Breast epithelium (tissue), 3 donors: ENCODE results near the gene CPHXL2.

ENCODE experiments used
- POLR2AphosphoS5 ChIP-seq, 3 donors: sonication (generic); formaldehyde crosslinking; IDR thresholded peaks; one replicate each; pipeline ENCODE4 v1.6.1; 2017; ENCODE audit warnings: antibody characterized with exemption in 3 of 3
- TF ChIP-seq, protein P1 (sequence below), 3 donors: fragments of 450-650 bp; IDR thresholded peaks; one replicate each; pipeline ENCODE4 v1.5.1; 2016 to 2017; ENCODE audit warnings: antibody characterized with exemption in 3 of 3, mild to moderate bottlenecking in 3 of 3, moderate library complexity in 3 of 3

DNA sequence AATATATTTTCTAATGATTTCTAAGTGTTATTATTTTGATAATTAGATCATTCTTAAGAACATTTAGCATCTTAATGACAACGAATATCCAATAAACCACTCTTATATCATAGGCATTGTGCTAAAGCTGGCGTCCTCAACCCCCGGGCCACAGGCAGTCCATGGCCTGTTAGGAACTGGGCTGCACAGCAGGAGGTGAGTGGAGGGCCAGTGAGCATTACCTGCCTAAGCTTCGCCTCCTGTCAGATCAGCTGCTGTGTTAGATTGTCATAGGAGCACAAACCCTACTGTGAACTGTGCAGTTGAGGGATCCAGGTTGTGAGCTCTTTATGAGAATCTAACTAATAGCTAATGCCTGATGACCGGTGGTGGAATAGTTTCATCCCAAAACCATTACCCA, 20.8 kb upstream of the CPHXL2 start:
- TF ChIP-seq, protein P1, sequence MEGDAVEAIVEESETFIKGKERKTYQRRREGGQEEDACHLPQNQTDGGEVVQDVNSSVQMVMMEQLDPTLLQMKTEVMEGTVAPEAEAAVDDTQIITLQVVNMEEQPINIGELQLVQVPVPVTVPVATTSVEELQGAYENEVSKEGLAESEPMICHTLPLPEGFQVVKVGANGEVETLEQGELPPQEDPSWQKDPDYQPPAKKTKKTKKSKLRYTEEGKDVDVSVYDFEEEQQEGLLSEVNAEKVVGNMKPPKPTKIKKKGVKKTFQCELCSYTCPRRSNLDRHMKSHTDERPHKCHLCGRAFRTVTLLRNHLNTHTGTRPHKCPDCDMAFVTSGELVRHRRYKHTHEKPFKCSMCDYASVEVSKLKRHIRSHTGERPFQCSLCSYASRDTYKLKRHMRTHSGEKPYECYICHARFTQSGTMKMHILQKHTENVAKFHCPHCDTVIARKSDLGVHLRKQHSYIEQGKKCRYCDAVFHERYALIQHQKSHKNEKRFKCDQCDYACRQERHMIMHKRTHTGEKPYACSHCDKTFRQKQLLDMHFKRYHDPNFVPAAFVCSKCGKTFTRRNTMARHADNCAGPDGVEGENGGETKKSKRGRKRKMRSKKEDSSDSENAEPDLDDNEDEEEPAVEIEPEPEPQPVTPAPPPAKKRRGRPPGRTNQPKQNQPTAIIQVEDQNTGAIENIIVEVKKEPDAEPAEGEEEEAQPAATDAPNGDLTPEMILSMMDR (IDR thresholded peaks at IDR 0.05): no peak
- TF ChIP-seq POLR2AphosphoS5 (IDR thresholded peaks at IDR 0.05): no peak
